Ectodermal cell (in vitro differentiated cells): Measurements from ENCODE around the gene INTS15.

Source experiments
- H3K27ac ChIP-seq: 2 replicates; pipeline ENCODE4 v1.7.0; 2013; ENCODE audit warnings: mild to moderate bottlenecking, low read depth, low read length; ENCODE audit not compliant: insufficient read depth, poor library complexity, severe bottlenecking
- H3K27me3 ChIP-seq: 2 replicates; pipeline ENCODE4 v1.7.0; 2013; ENCODE audit warnings: mild to moderate bottlenecking, low read length; ENCODE audit not compliant: insufficient read depth, control insufficient read depth, poor library complexity, severe bottlenecking
- H3K36me3 ChIP-seq: one replicate; pipeline ENCODE4 v1.7.0; 2013; ENCODE audit warnings: low read length; ENCODE audit not compliant: control insufficient read depth, insufficient read depth
- H3K4me1 ChIP-seq: one replicate; pipeline ENCODE4 v1.7.0; 2013; ENCODE audit warnings: low read length; ENCODE audit not compliant: control insufficient read depth, insufficient read depth
- H3K4me3 ChIP-seq: 2 replicates; pipeline ENCODE4 v1.7.0; 2013; ENCODE audit warnings: low read depth, low read length, control low read depth; ENCODE audit not compliant: insufficient read depth
- H3K9me3 ChIP-seq: 2 replicates; pipeline ENCODE4 v1.7.0; 2013; ENCODE audit warnings: mild to moderate bottlenecking, low read length, moderate library complexity; ENCODE audit not compliant: control insufficient read depth
- WGBS, 2 experiments: methylation state at CpG; one replicate each; pipeline ENCODE4 v1.1.7; 2013; ENCODE audit warnings: missing lambda C conversion rate in 2 of 2; 5-methylcytosine and 5-hydroxymethylcytosine counted together

The INTS15 gene

DNA sequence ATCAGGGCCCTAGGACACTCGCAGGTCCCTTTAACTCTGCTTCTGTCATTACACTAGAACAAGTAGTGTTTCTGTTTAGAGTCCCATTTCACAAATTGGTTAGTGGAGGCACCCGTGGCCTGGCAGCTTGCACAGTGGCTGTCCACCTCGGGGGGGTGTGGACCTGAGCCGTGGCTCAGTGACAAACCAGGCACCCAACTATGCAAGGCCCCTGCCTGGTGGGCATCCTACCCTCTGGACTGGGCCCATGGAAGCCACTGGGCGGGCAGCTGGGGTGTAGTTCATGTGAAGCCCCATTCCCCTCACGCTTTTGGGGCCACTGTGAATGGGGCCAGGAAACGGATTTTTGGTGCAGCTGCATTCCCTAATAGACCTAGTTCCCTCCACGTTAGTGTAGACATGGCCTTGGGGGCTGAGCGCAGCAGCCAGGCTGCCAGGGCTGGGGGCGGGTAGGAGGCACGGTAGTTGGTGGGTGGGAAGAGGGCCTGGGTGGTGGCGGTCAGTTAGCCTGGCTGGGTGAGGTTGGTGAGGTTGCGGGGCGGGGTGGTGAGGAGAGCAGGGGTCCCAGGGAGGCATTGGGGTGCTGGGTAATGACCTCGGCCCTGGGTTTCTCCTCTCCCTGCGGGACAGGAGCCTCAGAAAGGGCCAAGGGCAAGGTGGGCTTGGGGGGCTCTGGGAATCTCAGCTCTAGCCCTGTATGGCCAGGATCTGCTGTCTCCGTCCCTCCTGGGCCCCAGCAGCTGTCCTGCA is 66.0 kb downstream of the INTS15 start:
- H3K36me3 ChIP-seq: peaks cover 11% of the 10 kb centered on the region
- WGBS, 2 experiments: 95 to 96% methylated on average over 17 of the region's 17 CpGs

GRCh38 chr7:6656413-6656812 is 66.6 kb downstream of the INTS15 start:
- H3K36me3 ChIP-seq: peaks cover 11% of the 10 kb centered on the region

More for the DNA sequence above, 66.0 kb downstream of the INTS15 start:
- no peak overlapping the region for H3K27ac ChIP-seq
- H3K27me3 ChIP-seq: no peaks in the 10 kb centered on the region
- peaks cover 9% of the 10 kb centered on the region for H3K4me1 ChIP-seq
- no peak overlapping the region for H3K4me3 ChIP-seq
- H3K9me3 ChIP-seq: no peaks in the 10 kb centered on the region

More at GRCh38 chr7:6656413-6656812, 66.6 kb downstream of the INTS15 start:
- peaks cover 9% of the 10 kb centered on the region for H3K4me1 ChIP-seq
- whole genome bisulfite sequencing, 2 experiments: 93 to 95% methylated on average over 9 of the region's 9 CpGs
- H3K27ac ChIP-seq: no peak overlapping the region
- H3K9me3 ChIP-seq: no peaks in the 10 kb centered on the region
- H3K4me3 ChIP-seq: no peak overlapping the region
- no peaks in the 10 kb centered on the region for H3K27me3 ChIP-seq
